GM12875 (cell line): ENCODE data around the gene PLIN4.

ENCODE experiments used
- H3K4me3 ChIP-seq: one replicate; pipeline ENCODE4 v1.5.1; 2011; ENCODE audit warnings: low read depth, low read length, control low read depth
- CTCF ChIP-seq: IDR thresholded peaks from 2 replicates; pipeline ENCODE4 v1.5.1; 2011; ENCODE audit warnings: low read depth, mild to moderate bottlenecking, control low read depth, inconsistent platforms, low read length, moderate library complexity, borderline replicate concordance; ENCODE audit not compliant: insufficient read depth

The PLIN4 gene

GRCh38 chr19:4472174-4472974, 45.9 kb downstream of the PLIN4 start, which contains the start of gene HDGFL2:
TSS of gene HDGFL2 (plus strand) at chr19:4472297. CDS start at chr19:4472351, 54 bp downstream.
- peak within 1 kb of the TSS; percentile 82 for H3K4me3 ChIP-seq
- TF ChIP-seq CTCF, result no peak

DNA sequence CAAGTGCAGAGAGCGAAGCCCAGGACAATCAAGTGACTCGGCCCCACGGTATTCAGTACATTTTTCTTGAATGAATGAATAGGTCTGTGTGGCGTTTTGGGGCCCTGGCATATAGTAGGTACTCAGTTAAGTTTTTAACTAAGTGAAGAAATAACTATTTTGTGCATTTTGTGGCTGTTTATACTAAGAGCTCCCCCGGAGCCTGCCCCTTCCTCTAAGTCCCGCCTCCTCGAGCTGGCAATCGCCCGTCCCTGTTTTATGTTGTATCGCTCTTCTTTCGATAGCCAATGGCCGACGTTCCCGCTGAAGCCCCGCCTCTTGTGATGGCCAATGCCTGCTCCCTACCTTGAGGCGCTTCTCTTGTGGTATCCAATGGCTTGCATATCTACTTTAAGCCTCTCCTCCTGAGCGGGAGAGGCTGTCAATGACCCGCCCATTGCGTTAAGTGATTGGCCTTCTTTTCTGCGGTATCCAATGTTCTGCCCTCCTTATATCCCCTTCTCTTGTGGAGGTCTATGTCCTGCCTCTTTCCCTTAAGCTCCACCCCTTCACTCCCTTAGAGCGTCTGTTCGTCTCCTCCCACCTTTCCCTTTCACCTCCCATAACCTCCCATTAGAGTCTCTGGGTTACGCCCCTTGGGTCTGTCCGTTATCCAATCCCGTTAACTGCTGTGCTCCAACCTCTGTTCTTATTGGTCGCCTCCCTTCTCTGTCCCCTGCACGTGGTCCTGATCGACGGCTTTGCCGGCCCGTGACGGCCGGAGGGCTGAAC, 46.7 kb downstream of the PLIN4 start:
- peak overlapping the region; percentile 60 for H3K4me3 ChIP-seq
- no peak for TF ChIP-seq CTCF

GRCh38 chr19:4467835-4468234, 50.5 kb downstream of the PLIN4 start:
- TF ChIP-seq CTCF, result no peak
- H3K4me3 ChIP-seq, result no peak overlapping the region

DNA sequence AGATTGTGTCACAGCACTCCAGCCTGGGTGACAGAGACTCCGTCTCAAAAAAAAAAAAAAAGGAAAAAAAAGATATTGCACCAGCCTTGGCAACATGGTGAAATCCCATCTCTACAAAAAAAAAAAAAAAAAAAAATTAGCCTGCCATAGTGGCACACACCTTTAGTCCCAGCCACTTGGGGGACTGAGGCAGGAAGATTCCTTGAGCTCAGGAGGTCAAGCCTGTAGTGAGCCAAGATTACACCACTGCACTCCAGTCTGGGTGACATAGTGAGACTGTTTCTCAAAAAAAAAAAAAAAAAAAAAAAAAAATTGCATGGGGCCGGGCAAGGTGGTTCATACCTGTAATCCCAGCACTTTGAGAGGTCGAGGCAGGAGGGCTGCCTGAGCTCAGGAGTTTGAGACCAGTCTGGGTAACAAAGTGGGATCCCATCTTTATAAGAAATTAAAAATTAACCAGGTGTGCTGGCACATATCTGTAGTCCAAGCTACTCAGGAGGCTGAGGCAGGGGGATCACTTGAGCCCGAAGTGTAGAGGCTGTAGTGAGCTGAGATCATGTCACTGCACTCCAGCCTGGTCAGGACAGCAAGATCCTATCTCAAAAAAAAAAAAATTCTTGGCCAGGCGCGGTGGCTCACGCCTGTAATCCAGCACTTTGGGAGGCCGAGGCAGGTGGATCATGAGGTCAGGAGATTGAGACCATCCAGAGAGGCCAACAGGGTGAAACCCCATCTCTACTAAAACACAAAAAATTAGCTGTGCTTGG, 53.3 kb downstream of the PLIN4 start:
- no peak for TF ChIP-seq CTCF

DNA sequence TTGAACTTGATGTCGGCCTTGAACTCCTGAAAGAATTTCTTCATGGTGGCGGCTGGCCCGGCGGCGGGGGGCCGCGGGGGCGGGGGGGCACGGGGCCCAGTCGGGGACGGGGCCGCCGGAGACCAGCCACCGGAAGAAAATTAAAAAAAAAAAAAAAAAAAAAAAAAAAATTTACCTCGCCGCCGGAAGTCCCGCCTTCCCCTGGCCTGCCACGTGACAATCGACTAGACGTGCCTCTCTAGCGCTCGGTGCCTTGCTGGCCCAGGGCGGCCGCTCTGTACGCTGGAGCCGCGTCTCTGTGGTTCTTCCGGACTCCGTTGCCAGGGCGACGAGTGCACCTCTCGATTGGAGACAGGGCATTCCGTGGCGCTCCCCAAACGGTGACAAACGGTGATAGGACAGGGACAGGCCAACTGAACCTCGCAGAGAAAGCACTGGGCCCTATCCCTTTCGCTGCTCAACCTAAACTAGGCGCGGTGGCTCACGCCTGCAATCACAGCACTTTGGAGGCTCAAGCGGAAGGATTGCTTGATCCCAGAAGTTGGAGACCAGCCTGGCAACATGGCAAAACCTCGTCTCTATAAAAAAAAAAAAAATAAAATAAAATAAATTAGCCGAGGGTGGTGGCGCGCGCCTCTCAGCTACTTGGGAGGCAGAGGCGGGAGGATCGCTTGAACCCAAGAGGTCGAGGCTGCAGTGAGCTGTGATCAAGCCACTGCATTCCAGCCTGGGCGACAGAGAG, 60.5 kb downstream of the PLIN4 start, which contains the start of gene UBXN6:
Gene UBXN6 (minus strand): TSS at position 141 of the 742 bp plus-strand sequence. CDS start 97 bp downstream, at position 44.
- no peak for TF ChIP-seq CTCF

More for the DNA sequence above, 53.3 kb downstream of the PLIN4 start:
- no peak overlapping the region for H3K4me3 ChIP-seq

More for the DNA sequence above, 60.5 kb downstream of the PLIN4 start, which contains the start of gene UBXN6:
- peak within 1 kb of the TSS; percentile 65 for H3K4me3 ChIP-seq
